Progenitor cell of endocrine pancreas (in vitro differentiated cells): ENCODE data around the gene P4HA2. TPM values are rescaled to one million over a fixed set of nuclear protein-coding genes. Genes with fewer than 3 reads are reported as not detected.

Experiments used
- DNase-seq: peaks from one replicate; pipeline ENCODE4 v3.0.0; 2021; ENCODE audit warnings: low spot score; ENCODE audit not compliant: unreplicated experiment
- H3K27ac Mint-ChIP-seq: 2 replicates; pipeline ENCODE4 v1.8.0; 2021; ENCODE audit warnings: mild to moderate bottlenecking, moderate library complexity, mixed read lengths
- H3K27me3 Mint-ChIP-seq: 2 replicates; pipeline ENCODE4 v1.8.0; 2021; ENCODE audit warnings: mixed read lengths
- H3K36me3 Mint-ChIP-seq: 2 replicates; pipeline ENCODE4 v1.8.0; 2022; ENCODE audit warnings: mixed read lengths; ENCODE audit not compliant: insufficient read depth
- H3K4me1 Mint-ChIP-seq: 2 replicates; pipeline ENCODE4 v1.8.0; 2021; ENCODE audit warnings: low read depth, mixed read lengths
- H3K4me3 Mint-ChIP-seq: 2 replicates; pipeline ENCODE4 v1.8.0; 2021; ENCODE audit warnings: low read depth, mild to moderate bottlenecking, moderate library complexity, mixed read lengths
- H3K9me3 Mint-ChIP-seq: 2 replicates; pipeline ENCODE4 v1.8.0; 2021; ENCODE audit warnings: low read depth, mixed read lengths
- CTCF ChIP-seq: fragments of 200-600 bp; sonication (generic); IDR thresholded peaks from one replicate; pipeline ENCODE4 v1.5.0; 2021; ENCODE audit warnings: antibody characterized with exemption, mild to moderate bottlenecking; ENCODE audit not compliant: unreplicated experiment
- total RNA-seq: library from RNA; stranded (reverse); gene quantifications from 2 replicates; pipeline ENCODE4 v1.2.1, GENCODE V29; 2021

P4HA2 gene
- total RNA-seq, 1 donor from 2014 or later, result 18.5 TPM

DNA sequence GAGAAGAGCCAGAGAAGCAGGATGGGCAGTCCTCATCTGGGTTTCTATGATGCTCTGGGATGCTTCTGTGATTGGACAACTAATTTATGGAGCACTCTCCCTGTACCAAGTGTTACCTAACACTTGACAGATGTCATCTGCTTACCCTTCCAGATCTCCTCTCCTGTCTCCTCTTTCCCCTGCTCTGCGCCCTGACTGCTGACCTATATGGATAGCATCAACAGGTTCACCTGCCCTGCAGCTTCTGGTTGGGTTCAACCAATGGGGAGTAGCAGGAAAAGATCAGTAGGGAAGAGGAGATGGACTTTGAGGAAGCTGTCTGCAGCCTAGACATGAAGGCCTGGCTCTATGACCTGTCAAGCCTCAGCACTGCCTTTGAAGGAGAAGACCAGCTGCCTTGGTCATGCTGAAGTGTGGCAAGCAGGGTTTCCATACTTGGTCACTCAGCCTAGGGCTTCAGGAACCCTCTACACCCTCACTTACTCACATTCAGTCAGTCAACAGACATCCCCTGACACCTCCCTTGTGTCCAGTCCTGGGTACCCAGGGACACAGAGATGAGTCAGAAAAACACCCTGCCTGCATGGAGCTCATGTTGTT lies 11.3 kb upstream of the P4HA2 start:
- no peaks in the 10 kb centered on the region for H3K27me3 Mint-ChIP-seq
- no peak for TF ChIP-seq CTCF
- no peak for DNase-seq
- peaks cover 3% of the 10 kb centered on the region for H3K36me3 Mint-ChIP-seq
- H3K4me3 Mint-ChIP-seq, result no peak overlapping the region
- H3K9me3 Mint-ChIP-seq, result peaks cover 11% of the 10 kb centered on the region
- no peaks in the 10 kb centered on the region for H3K4me1 Mint-ChIP-seq
- no peak overlapping the region for H3K27ac Mint-ChIP-seq

DNA sequence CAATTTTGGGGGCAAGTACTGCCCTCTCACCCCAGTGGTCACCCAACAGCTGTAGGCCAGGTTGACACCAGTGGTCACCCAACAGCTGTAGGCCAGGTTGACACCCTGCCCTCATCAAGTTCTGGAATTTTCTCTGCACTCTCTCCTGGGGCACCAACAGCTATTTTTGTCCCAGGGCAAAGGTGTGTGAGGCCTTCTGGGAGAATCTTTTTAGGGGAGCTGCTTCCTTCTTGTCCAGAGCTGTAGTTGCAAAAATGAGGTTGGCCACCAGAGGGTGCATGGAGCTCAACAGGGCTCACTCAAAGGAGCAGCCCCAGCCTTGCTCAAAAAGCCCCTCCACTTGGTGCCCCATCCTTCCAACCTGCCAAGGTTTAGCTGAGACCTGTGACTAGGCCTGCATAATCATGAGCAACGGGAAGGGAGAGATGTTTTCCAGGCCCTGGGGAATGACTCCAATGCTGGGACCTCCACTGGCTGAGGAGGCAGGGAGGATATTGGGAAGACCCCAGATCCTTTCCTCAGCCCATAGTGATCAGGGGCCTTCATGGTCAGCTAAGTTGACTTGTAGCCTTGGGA lies 10.6 kb upstream of the P4HA2 start:
- Mint-ChIP-seq H3K36me3 (peaks cover 1% of the 10 kb centered on the region), H3K27me3 (peaks cover under 1% of the 10 kb centered on the region), H3K9me3 (peaks cover 7% of the 10 kb centered on the region), H3K4me3 (no peak overlapping the region), H3K4me1 (no peaks in the 10 kb centered on the region), H3K27ac (no peak overlapping the region)
- TF ChIP-seq CTCF, result peak; percentile 83
- DNase-seq, result peak; percentile 73

GRCh38 chr5:132237670-132238069 lies 10.0 kb upstream of the P4HA2 start:
- DNase-seq, result no peak
- TF ChIP-seq CTCF, result no peak
- no peaks in the 10 kb centered on the region for H3K36me3 Mint-ChIP-seq

GRCh38 chr5:132237141-132237540 lies 9.5 kb upstream of the P4HA2 start:
- Mint-ChIP-seq H3K4me1 (no peaks in the 10 kb centered on the region), H3K4me3 (no peak overlapping the region), H3K36me3 (no peaks in the 10 kb centered on the region), H3K27me3 (peaks cover 9% of the 10 kb centered on the region), H3K27ac (no peak overlapping the region), H3K9me3 (peaks cover 2% of the 10 kb centered on the region)
- no peak for TF ChIP-seq CTCF
- DNase-seq, result no peak

More at GRCh38 chr5:132237670-132238069, 10.0 kb upstream of the P4HA2 start:
- H3K4me3 Mint-ChIP-seq, result no peak overlapping the region
- H3K4me1 Mint-ChIP-seq, result no peaks in the 10 kb centered on the region
- H3K27me3 Mint-ChIP-seq, result peaks cover 6% of the 10 kb centered on the region
- H3K9me3 Mint-ChIP-seq, result peaks cover 3% of the 10 kb centered on the region
- H3K27ac Mint-ChIP-seq, result no peak overlapping the region

- H3K4me1 Mint-ChIP-seq, result no peaks in the 10 kb centered on the region
- H3K27me3 Mint-ChIP-seq, result peaks cover 21% of the 10 kb centered on the region
- no peak overlapping the region for H3K4me3 Mint-ChIP-seq
- no peak overlapping the region for H3K27ac Mint-ChIP-seq
- no peak for TF ChIP-seq CTCF
- H3K36me3 Mint-ChIP-seq, result no peaks in the 10 kb centered on the region
- no peaks in the 10 kb centered on the region for H3K9me3 Mint-ChIP-seq
- no peak for DNase-seq
These were observed 7.7 kb upstream of the P4HA2 start for GRCh38 chr5:132235340-132235739.
